Activated CD8-positive, alpha-beta memory T cell treated with anti-CD3 and anti-CD28 coated beads, Interleukin-2, amount 50 U/mL, for 24 hours (primary cell): Measurements from ENCODE around the gene PRKG1.

Experiments
- DNase-seq: peaks from one replicate; pipeline ENCODE4 v3.0.0-alpha.2; 2020; ENCODE audit errors: extremely low read depth

The PRKG1 gene

DNA sequence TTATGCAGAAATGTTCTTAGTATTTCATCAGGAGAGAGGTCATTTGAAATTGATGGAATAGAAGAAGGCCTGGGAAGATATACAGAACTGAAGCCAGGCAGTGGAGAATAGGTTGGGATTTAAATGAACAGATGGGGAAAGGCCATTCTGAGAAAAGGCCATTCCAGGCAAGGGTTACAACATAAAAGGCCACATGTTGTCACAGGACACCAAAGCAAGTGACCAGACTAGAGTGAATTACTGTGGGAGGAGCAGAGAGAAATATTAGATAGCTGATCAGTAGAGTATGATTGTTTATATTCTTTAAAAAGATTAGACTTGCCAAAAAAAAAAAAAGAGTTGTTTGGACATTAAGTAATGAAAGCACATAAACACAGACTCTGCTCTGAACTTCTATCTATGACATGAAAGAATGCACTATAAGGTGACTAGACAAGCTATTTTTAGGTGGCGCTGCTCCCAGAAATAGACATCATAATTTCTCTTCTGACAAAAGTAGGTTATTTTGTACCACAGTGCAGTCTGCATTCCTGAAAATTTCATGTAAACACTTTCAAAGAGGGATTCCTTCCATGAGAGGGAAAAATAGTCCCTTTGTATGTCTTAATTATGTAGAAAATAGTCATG is 1184.6 kb downstream of the PRKG1 start:
- no peak for DNase-seq

DNA sequence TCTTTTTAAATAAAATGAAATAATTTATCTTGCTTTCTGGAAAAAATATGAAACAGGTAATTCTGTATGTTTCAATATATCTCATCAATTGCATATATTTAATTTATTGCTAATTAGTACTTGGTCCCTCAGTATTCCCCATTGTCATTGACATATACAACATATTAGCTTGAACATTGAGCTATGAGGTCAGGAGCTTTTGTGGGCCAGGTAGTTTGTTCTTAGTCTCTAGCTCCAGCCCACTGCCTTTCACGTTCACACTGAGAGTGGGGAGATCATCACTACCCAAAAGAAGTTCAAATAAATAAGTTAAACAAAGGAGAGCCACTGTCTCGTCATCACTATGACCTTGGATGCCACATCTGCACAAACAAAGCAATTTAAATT is 1185.1 kb downstream of the PRKG1 start:
- no peak for DNase-seq

DNA sequence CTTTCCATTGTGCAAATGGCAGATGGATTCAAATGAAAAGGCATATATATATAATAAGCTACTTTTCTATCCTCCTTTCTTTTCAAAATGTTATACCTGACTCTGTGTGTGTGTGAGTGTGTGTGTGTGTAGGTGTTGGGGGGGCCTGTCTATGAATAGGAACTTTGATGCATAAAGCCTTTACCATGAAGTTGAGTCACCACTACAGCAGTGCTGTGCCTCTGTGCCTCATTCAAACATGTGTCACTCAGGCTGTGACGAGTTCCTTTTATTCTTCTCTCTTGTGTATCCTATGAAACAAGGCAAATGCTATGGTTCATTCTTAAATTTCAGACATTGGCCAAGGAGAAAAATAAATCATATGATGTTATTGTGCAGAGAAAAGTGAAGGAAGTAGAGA is 1187.1 kb downstream of the PRKG1 start:
- DNase-seq: no peak

DNA sequence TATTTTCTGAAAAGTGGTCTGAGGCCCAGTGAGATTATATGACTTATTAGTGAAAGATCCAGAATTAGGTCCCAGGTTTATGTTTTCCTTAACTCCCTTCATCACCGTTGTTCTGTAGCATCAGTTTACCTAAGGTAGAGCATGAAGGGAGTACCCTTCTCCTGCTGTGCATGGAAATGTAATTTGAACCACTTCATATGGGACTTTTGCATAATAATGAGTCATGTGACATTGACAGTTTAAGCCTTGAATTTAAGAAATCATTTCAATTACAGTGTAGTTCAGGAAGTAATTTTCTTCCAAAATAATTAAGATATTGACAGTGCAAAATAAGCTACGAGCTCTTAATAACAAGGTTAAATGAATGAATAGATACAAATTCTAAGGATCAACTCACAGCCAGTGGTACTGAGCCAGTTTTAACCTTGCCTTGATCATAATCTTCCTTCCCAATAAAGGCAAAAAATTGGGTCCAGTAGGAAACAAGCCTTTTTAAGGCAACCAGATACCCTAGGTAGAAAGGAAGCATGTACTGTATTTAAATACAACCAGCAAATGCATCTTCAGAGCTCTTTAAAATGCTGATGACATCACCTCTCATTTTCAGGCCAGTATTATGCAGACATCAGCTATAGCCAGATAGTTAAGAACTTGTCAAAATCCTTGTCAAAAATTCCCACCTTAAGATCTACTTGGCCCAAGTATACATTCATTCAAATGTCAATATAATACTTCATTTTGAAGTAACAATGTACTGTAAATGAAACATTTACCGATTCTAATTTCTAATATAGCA is 1191.0 kb downstream of the PRKG1 start:
- no peak for DNase-seq

DNA sequence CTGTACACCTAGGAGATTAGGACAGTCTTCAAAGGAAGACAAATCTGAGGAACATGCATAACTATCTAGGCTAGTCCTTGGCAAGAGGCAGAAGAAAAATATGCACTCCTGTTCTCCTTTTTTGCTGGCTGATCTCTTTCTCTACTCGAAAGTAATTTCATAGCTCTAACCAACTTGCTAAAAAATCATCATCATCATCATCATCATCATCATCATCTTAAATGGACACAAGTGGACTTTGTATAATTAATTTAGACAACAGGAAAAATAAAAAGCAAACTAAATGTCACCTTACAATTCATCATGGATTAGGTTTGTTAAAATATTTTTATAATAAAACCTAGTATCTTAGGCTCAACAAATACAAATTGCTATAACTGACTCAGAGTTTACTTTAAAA is 1192.6 kb downstream of the PRKG1 start:
- no peak for DNase-seq

DNA sequence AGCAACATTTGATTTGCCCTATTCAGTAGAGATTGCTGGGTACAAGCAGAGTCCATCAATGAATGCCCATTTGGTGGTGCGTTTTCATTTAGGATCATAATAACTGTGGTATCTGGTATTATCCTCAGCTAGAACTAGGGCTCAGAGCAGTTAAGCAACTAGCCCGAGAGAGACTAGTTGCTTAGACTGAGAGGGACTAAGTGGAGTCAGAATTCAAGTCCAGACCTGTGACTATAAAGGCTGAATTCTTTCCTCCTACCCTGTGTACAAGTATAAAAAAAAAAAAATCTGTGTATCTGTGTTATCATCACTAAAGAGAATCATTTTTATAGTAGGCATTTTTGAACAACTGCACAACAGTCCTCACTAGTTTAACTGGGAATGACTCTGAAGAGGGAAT is 1194.5 kb downstream of the PRKG1 start:
- DNase-seq: no peak

DNA sequence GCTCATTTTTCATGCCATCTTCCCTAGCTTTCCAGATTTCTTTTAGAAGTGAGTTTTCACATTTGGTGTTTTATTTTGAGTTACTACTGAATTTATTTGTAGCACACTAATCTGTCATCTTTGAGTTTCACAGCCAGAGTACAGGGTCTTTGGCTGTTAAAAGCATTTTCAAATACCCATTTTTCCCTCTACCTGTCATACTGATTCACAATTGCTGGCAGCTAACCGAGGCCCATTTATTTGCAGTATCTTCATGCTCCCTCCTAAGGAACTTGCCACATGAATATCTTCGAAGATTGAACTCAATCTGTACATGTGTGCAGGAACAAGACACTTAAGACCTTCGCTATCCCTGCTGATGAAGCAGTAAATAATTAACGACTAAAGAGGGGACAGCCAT is 1194.9 kb downstream of the PRKG1 start:
- DNase-seq: no peak

DNA sequence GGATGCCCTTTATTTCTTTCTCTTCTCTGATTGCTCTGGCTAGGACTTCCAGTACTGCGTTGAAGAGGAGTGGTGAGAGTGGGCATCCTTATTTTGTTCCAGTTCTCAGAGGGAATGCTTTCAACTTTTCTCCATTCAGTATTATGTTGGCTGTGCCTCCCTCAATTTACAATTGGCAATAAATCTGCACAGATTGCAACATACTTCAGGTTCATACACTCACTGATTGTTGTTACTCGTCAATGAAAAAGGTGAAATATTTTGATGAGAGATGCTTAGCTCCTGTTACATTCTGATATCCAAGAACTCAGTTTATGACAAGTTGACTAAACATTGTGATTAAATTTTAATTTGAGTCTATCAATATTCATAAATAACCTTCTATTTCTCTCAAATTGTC is 1201.9 kb downstream of the PRKG1 start:
- DNase-seq: no peak

DNA sequence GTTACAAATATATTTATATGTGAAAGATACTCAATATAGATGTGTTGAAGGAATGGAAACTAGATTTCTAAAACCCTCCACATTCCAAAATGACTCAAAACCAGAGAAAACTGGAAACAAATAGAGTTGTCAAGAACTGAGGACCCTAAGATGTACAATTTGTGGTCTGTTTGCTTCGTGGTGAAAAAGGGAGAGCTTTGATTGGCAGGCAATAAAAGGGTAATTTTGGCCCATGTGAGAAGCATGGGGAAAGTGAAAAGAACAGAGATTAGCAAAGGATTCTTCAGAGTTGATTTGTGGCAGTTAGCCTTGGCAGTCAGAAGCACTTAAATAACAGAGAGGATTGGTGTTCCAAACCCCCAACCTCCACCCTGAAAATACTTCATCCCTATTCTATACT is 1202.7 kb downstream of the PRKG1 start:
- DNase-seq: no peak

DNA sequence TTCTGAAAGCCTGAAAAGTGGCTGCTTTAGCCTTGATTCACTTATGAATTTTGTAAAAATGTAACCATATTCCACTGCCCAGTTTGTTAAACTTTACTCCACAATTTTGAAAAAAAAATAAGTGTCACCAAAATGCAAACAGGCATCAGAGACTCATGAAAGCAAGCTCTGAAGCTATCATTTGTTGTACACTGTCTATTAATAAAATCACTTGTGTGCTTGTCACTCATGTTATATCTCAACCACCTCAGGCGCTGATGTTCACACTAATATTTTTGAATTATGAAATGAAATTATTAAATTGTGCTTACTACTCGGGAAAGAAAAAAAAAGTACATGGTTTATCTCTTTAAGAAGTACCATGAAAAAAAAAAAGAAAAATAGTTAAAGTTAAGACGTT is 1205.3 kb downstream of the PRKG1 start:
- no peak for DNase-seq

DNA sequence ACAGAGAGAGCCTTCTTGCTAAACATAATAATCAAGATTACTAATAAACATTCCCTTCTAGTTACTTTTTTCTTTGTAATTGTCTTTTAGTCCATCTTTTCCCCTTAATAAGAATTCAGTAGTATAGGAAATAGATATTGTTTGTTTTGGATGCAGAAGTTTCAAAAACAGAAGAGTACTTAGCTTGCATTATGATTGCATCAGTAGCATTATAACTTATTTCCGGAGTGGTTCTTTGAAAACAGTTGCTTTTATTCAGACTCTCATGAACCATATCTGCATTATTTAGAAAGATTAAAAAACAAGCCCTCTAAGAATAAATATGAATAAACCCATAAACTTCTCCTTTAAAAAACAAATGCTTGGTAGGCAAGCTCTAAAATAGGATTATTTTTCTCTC is 1205.8 kb downstream of the PRKG1 start:
- no peak for DNase-seq

DNA sequence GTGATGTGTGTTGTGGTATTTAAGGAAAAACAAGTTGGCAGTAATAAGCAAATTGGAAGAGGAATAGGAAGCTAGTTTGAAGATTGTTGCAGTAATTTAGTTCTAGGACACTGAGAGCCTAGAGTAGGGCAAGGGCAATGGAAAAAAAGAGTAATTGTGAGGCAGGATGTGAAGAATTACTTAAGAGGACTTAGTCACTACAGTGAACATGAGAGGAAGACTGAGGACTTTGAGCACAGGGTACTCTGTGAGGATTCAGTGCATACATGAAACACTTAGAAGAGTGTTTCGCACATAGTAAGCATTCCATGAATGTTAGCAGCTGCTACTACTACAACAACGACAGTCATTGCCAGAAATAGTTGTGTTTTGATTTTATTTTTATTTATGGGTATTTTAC is 1208.9 kb downstream of the PRKG1 start:
- no peak for DNase-seq

DNA sequence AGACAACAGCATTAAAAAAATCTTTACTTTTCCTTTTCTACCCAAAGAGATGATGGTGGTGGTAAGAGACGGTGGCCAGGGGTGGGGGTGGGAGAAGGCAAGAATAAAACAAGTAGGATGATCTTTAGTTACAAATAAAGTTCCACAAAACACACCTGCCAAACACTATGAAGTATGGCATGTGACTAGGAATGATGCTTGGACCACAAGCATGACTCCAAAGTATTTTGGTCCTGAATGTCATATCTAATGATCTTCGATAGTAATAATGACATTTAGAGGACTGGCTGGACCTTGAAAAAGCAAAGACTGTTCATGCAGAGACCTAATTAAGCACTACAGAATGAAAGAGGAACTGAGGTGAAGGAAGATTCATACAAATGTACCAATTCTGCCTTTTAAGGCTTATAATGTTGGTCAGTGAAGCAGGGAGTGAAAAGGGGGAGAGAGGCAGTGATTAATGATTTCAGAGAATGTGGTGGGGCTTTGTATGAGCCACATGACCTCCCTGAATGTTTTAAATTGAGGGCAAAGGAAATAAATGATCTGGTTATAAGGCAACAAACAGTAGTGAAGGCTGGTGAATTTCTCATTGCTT is 1210.2 kb downstream of the PRKG1 start:
- no peak for DNase-seq

DNA sequence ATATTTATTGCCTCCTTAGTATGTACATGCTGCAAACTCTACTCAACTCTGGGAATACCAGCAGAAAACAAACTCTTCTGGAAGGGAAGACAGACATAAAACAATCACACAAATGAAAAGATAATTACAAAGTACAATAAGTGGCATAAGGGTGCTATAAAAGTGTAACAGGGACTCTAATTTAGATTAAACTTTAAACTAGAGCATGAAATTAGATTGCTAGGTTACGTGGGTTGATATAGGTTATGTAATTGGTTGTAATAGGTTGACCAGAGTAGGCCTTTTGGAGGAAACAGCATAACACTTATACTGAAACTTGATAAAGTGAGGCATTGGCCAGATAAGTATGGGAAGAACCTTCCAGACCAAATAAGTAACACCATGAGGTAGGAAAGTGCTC is 1213.6 kb downstream of the PRKG1 start:
- no peak for DNase-seq

DNA sequence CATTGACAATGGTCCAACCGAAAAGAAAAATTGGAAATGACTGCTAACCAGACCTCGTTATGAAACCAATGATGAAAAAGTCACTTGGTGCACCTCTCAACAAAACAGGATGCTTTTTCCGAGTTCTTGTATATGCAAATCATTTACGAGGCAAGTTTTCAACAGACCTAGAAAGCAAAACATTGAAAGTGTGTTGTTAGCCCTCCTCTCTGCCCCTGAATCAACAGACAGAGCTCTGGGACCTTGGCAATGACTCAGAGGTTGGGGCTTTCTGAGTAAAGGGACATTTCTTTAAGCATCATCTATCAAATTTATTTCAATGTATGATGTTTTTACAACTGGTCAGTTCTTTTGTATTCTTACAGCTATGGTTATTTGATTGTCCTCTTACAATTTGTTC is 1223.5 kb downstream of the PRKG1 start:
- DNase-seq: no peak

DNA sequence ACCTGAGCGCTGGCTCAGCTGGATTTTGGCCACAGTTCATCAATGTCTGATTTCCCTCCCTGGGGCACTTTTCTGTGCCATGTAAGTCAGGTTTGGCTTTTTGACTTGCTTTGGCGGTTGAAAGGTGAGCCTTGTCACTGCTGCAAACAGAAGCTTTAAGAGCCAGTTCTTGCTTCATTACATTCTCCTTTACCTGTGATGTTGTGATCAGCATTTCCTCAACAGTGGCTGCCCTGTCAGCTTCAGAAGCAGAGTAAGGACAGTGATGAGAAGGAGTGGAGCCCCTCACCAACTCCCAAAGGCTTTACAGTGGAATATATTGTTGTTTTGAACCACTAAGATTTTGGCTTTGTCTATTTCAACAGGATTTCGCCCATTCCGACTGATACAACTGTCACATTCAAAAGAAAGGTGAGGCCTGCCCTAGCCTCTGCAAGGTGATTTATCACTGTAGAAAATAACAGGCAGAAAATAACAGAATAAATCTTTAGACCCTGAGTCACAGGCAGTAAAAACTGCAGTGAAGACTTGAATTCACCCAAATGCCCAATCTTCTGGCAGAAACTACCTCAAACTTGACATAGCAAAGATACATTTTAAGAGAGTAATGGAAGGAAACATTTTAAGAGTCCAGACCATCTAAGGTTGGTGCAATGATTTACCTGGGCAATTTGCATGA is 1226.5 kb downstream of the PRKG1 start:
- DNase-seq: no peak

DNA sequence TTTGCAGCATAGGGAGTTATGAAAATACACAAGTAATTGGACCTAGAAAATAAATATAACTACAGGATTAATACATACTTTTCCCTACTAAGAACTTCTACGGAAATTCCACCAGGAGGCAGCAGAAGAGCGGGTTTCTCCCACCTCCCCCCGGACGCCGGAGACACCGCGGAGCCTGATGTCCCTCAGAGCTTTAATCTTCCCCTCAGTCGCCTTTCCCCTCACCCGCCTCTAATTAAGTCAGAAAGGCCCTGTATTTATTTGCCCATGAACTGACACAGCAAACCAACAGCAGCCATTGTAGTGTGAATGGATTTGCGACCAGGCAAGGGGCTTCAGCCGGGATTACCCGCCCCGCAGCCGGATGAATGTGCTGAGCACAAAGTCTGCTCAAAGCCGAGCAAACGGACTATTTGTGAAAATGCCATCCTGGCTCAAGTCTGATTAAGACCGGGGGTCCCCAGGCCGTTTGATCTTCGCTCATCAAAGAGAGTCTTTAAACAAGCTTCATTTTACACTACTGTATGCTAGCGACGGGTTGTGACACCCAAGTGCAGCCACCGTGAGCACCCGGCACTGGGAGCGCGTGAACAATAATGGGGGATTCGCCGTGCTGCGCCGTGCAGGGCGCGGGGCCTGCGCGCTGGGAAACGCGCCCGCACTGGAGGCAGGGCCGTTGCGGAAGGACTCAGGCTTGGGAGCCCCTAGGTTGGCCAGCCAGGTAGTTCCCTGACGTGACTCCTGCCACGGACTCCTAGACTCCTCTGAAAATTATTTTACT is 1234.2 kb downstream of the PRKG1 start:
- no peak for DNase-seq

DNA sequence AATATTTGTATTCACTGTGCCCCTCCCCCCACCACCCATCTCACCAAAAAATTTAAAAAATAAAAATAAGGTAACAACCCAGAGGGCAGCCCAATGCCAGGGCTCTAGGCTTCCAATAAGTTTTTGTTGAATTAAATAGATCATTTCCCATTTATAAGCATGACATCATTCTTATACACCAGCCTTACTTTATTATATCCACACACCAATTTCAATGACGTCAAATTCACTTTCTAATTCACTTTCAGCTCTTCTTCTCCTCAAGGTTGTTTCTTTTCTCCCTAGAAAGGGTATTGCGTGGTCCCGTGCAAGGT is 1238.6 kb downstream of the PRKG1 start:
- no peak for DNase-seq

DNA sequence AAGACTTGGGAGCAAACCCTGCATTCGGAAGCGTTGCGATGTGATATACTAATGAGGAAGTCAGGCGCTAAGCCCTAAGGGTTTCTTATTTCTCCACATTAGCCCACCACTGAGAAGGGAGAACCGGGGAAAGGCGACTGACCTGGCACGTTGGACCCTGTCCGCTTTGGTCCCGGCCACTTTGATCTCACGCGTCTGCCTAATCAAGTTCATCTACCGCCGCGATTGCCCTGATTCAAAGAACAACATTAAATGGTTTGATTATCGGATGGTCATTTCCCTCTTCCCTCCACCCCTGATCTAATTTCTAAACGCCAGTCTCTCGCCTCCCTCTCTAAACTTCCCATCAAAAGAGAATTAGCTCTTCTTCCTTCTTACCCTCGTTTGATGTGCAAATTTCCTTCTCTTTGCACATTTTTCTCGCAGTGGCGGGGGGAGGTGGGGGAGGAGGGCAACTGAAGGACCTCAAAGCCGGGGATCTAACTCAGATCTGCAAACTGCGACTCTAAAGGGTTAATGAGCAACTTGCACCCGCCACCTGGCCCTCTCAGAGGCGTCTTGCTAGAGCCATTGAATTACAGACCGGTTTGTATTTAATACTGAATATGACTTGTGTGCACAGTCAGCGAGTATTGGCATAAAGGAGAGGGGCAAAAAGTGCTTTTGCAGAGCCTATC is 1239.1 kb downstream of the PRKG1 start:
- DNase-seq: no peak

DNA sequence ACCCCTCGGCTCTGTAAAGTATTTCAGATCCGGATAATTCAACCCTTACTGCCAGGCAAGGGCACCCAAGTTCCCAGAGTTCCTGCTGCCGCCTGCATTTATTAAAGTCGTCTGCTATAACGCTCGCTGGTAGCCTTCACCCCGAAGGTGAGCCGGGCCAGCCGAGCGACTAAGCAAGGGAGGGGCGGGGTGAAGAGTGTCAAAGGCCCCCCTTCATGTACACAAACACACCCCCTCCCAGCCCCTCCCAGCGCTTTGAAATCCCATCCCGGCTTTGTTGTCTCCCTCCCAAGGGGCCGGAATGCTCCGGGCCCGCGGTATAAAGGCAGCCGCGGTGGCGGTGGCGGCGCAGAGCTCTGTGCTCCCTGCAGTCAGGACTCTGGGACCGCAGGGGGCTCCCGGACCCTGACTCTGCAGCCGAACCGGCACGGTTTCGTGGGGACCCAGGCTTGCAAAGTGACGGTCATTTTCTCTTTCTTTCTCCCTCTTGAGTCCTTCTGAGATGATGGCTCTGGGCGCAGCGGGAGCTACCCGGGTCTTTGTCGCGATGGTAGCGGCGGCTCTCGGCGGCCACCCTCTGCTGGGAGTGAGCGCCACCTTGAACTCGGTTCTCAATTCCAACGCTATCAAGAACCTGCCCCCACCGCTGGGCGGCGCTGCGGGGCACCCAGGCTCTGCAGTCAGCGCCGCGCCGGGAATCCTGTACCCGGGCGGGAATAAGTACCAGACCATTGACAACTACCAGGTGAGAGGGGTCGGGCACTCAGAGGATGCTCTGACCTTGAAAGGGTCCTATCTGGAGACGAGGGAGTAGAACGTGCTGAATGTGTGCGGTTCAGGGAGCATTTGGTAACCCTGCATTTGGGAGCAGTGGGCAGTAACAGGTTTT is 1239.9 kb downstream of the PRKG1 start, which contains the start of gene DKK1:
DKK1 (plus strand) TSS at position 349 of the 889 bp plus-strand sequence; CDS start at position 503, 154 bp downstream.
- no peak for DNase-seq
